Dedifferentiated amniotic fluid mesenchymal stem cell (primary cell): ENCODE results near the gene EIPR1.
A peak's percentile ranks its signal among the peaks of the same experiment; 100 is the strongest.

ENCODE experiments used
- DNase-seq: peaks from one replicate; pipeline ENCODE4 v3.0.0-alpha.2; 2016; ENCODE audit errors: extremely low spot score

The EIPR1 gene

DNA sequence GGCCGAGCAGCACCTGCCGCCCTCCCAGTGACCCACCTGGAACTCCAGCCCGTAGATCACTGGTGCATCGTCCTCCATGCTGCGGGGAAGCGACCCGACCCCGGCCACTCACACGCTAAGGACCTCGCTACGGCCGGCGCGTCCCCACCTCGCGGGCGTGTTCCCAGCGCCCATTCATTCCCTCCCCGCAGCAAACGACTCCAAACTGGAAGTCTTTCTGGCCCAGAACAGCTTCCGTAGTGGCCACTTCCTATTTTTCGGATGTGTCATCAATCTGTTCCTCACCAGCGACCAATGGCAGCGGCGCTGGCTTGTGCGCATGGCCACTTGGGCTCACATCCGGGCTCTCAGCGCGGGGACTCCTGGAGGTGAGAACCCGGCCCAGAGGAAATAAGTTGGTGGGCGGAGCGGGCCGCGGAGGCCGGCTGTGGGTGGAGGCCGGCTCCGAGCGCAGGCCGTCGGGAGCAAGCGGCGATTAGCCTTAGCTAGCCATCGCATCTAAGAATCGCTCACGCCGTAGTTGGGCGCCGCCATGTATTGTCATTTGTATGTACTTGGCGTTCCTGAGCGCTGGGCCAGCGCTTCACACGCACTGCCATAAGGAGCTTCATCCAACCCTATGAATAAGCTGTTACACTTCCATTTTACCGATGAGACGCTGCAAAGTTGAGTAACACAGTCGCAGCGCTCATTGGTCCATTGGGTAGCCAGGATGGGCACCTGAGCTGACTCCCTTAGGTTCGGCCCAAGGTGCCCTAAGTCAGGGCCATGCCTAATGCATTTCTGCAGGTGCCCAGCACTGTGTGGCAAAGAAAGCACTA lies at the start of gene EIPR1:
Gene EIPR1 (minus strand): TSS at position 207 of the 821 bp plus-strand sequence. CDS start 129 bp downstream, at position 78.
- DNase-seq, result peak; percentile 98

DNA sequence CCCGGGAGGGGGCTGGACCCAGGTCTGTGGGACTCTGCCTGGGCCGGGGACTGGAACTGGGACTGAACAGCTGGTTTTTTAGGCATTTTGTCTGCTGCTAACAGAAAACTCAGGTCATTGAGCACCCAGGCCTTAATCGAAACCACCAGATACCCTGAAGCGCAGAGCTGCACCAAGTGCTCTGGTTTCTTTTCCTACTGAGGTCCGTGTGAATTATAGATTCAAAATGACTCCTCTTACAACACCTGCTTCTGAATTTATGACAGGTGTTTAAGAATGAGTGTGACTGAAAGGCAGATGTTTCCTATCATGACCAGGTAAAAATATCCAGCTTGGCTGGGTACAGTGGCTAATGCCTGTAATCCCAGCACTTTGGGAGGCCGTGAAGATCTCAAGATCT lies 49.7 kb upstream of the EIPR1 start:
- no peak for DNase-seq

DNA sequence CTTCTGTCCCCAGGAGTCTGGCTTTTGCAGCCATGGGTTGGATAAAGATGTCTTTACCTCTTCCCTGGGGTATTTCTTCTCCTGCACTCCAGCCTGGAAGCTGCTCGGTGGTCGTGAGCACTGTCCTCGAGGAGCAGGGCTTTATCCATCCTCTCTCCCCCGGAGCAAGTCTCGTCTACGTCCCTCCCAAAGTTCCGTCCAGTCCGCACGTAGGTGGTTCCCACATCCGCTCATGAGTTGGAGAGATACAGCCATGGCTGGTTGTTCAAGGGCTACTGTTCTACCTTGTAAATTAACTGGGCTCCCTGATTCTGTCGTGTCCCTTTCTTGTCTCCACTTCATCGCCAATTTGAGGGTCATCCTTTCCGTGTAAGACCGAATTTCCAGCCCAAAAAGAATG lies 49.0 kb upstream of the EIPR1 start:
- DNase-seq, result no peak

DNA sequence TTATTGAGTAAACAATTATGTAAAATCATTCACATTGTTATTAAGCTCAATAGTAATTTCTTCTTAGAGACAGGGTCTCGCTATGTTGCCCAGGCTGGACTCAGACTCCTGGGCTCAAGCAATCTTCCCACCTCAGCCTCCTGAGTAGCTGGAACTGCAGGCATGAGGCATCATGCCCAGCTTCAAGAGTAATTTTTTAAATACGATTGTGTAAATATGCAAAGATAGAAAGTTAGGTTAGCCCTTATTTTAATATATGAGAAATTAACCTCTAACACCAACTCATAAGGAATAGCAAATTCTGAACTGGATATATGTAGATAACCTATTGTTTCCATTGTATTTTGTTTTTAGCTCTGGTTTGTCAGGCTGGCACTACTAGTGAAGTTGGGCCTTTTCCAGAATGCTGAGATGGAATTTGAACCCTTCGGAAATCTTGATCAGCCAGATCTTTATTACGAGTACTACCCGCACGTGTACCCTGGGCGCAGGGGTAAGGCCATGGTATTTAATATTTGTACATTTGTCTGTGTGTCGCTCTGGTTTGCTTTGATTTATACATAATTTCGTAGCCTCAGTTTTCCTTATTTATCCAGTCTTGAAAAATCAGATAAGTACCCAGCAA lies 46.7 kb upstream of the EIPR1 start:
- no peak for DNase-seq

DNA sequence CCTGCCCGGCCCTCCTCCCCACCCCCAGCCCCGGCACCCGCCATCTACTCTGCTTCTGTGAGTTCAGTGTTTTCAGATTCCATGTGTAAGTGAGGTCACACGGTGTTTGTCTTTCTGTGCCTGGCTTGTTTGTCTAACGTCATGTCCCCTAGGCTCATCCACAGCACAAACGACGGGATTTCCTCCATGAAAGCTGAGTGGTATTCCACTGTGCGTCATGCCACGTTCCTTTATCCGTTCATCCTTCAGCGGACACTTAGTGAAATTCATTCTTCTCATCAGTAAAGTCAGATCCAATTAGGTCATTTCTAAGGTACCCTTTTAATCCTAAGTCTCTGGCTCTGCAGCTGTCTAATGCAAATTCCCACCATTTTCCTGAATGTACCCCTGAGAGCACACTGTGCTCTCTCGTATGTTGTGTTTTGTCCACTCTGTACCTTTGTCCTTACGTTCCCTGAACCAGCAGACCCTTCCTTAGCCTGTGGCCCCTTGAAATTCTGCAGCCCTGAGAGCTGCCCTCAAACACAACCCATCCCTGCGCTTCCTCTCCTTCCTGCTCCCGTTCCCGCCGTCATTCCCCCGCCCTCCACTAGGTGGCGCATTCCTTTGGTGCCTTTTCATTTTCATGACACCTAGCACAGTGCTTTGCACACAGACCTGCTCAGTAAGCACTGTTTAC lies 46.0 kb upstream of the EIPR1 start:
- peak; percentile 27 for DNase-seq

DNA sequence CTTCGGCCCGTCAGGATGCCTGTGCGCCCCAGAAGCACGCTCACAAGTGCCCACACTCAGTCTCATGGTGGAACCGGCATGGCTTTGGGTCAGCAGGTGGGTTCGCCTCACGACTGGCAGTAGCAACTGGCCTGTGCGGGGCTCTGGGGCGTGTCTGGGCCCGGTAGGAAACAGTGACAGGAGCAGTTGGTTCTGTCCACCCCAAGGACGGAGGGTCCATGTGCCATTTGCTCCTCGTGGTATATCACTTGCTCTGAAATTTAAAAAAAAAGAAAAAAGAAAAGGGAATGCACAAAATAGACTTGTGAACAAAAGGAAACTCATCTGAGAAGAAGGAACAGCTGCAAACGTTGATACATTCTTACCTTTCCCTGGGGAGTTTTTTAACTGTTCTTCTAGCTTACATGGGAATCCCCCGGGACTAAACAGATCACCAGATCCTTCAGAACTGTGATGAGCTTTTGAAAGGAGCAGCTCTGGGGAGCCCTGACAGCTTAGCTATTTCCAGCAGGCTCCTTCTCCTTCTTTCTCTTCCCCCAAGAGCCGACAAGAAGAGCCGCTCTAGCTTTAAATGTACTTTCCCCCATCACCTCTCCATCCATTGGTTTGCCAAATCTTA lies 44.7 kb upstream of the EIPR1 start:
- DNase-seq, result no peak

DNA sequence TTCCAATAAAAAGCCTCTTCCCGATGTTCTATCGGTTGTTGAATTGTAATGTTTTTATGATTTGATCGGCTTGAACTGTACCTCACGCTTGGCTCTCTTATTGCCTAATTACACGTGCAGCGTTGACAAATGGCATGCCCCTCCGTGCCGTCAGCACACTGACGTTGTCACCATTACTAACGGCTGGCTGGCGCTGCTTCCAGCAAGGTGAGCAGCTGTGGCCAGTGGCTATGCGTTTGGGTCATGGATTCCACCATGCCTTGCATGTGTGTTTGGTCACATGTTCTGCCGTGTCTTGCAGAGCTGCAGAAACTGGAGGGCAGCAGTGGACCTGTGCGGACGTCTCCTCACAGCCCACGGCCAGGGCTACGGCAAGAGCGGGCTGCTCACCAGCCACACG lies 44.0 kb upstream of the EIPR1 start:
- no peak for DNase-seq

DNA sequence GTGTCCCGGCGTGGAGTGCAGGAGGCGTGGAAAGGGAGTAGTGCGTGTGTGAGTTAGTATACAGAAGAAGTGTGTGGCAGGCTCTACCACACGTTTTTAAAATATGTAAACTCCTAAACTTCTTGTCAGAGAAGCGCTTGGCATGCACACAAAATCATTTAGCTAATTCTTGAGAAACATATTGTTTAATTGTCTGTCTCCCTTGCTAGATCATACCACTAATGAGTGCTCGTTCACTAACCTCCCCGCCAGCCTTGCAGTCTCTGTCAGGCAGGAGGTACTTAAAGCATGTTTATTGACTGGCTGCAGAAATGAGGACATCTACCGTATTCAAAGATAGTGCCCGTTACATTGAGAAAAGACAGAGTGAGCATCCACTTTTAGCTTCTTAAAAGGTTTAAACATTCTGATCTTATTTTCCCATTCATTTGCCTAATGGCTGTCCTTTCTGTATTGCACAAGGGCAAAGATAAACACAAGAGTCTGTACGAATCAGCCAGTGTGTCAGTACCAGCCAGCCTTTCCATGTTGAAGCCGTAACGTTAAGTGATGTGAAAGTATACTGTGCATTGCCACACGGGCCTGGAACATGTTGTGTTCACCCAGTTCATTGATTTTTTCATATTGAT lies 43.3 kb upstream of the EIPR1 start:
- no peak for DNase-seq

DNA sequence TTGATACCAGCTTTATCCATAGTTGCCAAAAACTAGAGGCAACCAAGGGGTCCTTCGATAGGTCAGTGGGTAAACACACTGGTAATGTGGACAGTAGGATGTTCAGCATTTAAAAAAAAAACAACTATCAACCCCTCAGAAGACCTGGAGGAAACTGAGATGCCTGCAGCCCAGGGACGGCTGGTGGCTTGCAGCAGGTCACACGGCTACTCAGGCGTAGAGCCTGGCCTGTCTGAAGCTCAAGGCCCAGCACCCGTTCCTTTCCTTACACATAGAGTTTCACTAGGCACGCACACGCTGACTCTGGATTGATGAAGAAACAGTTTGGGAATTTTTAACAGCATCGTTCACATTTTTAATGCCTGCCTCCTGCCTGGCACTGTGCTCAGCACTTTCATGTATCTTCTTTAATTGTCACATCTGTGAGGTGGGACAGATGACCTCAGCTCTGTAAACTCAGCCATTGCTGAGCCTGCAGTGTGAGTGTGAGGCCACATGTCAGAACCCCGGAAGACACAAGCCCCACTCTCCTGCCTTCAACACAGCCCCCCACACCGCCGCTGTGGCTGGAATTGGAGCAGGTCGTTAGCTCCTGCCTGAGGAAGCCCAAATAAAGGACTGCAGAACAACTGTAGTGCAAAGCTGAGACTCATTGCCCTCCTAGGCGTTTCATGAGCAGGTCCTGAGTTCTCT lies 42.6 kb upstream of the EIPR1 start:
- DNase-seq, result no peak

DNA sequence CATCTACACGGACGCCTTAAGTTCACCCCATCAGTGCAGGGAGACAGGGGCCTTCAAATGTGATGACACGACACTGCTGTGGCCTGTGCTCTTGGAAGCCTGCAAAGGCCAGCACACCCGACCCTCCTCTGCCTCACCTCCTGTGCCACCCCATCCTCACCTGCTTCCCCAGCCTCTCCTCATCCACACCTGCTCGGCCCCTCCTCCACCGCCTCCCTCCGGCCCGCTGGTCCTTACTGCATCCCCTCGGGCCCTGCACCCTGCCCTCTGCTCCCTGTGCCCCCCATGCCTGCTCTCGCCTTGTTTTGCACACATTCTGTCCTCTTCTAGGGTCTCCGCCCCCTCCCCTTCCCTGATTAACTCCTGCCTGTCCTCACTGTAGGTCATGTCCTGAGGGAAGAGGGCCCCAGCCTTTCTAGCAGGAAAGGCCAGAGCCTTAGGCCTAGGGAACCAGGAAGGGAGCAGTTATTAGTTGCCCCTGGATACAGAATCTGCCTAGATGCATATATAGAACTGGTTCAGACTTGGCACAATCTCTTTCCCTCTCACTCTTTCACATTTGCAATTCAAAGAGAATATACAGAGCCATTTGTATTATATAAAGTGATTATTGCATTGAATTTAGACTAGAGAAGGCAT lies 41.3 kb upstream of the EIPR1 start:
- no peak for DNase-seq

DNA sequence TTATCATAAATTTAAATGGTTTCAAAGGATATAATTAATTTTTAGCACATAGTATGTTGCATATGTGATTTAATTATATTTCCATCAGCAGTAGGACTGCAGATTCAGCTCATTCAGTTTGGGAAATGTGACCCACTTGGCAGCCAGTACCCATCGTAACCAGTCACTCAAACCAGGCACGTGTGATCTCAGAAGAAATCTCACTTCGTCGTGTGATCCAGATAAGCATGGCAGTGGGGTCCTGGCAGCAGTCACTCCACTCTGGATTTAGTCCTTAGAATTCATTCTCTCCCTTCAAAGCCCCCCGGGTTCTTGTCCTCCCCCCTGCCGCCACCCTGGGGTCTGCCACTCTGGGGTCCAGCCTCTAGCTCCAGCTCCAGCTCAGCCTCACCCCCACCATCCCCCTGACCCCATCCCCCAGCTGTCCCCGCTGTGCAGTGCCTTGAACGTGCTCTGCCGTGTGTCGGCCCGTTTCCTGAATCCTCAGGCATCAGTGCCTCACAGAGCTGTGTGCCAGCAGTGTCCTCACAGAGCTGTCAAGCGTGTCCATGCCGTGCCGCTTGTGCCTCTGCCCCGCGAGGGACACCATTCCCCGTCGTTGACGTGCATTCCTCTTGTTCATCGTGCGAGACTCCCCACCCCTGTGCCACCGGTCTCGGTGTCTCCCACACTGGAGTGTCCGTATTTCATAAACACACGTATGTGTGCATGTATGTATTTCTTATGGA lies 36.7 kb upstream of the EIPR1 start:
- DNase-seq, result no peak

DNA sequence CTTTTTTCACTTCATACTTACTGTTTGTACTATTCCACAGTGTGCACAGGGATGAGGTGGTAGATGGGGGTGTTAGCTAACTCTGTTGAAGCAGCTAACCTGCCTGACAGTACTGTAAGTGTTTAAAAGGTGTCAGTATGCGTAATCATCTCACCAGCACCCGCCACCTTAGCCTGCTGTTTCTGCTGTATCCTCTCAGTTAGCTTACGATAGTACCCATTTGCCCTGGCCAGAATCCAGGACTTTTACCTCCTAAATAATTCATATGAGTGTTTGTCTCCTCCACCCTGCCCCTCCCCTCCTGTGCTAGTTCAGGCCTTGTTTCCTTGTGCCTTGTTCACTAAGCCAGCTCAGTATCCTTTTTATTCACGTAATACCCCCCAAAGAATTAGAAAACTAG lies 36.1 kb upstream of the EIPR1 start:
- DNase-seq, result no peak

DNA sequence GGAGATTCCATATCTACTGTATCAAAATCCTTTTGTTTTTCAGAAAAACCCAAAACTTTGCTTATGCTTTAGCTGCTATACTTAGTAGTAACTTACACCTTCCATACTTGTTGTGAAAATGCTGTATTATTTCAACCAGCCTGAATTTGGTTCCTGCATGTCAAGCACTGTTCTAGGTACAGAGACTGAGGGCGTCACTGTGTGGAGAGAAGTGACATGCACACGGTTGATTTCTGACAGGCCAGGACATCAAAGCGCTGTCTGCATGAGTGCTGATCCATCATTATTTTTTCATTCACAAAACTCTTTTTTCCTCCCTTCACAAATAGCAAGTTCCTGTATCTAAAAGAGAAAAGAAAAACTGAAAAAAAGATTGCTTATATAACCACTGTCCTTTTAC lies 33.5 kb upstream of the EIPR1 start:
- DNase-seq, result no peak

DNA sequence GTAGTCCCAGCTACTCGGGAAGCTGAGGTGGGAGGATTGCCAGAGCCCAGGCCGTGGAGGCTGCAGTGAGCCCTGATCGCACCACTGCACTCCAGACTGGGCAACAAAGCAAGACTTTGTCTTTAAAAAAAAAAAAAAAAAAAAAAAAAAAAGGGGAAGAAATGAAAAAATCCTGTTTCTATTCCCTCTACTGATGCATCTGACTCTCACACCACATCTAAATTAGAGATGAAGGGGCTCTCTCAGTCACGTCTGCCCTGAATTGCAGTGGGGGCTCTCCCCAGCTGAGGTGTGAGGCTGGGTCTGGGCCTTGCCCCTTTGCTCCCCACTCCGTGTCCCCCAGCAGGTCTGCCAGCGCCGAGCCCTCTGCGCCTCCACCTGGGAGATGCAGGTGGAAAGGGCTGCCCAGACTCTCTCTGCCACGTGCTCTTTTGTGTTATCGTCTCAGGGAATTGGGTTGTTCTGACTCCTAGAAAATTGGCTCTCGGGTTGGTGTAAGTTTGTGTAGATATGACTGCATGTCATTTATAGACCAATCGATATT lies 32.1 kb upstream of the EIPR1 start:
- DNase-seq, result no peak

DNA sequence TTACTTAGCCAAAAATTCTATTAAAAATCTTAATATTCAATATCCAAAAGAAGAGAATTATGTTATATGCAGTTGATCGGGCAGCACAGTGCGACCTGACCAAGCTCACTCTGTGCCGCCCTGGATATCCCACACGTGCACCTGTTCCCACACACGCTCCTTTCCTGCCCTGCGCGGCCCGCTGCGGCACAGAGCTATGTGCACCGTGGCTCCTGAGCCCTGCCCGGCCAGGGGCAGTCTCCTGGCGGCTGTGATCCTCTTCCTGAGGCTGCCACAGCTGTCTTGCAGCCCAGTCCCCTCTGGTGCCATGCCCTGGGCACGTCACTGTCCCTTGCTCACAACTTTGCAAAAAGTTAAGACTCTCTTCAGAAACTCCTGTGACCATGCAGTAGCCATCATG lies 31.2 kb upstream of the EIPR1 start:
- DNase-seq, result no peak

DNA sequence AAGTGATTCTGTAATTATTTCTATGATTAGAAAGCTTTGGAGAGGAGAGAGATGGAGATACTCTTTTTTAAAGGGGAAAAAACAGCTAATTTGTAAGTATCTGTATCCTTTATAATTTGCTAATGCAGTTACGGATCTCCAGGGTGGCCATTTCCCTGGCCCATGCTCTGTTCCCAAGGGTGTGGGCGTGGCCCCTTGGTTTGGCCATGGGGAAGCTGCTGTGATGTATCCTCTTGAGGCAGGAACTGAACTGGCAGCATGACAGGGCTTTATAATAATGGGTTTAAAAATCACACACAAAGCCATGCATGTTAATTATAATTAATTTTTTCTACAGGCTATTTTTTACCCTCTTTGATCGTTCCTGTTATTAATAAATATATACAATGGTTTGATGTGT lies 28.9 kb upstream of the EIPR1 start:
- no peak for DNase-seq

DNA sequence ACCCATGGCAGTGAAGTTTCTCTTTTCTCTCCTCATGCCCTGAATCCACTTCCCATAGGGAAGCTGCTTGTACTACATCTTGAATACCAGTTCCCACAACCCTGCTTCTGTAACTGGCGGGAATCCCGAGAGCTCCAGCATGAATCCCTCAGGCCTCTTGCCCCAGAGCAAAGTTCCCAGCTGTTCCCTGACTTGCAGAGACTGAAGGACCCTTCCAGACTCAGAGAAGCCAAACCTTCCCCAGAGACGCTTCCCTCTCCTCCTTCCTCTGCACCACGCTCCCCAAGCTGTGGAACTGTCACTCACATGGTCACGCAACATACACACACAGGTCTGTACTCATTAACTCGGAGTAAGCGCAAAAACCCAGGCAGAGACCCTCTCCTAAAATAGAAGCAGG lies 28.3 kb upstream of the EIPR1 start:
- no peak for DNase-seq

DNA sequence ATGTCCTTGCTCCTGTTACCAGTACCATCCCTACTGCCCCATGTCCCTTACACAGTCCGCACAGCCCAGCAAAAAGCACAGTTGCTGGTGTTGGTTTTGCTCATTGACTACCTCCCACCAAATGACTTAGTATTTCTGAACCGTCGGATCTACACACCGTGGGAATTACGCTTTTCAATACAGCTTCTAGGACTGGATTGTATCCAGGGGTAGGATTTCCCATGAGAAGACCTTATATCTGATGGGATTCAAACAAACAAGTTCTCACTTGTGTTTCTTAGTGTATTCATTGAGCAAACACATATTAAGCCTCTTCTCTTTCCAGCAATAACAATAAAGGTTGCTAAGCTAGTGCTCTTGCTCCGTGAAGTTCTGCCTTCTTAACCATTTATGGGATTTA lies 27.7 kb upstream of the EIPR1 start:
- DNase-seq, result no peak

DNA sequence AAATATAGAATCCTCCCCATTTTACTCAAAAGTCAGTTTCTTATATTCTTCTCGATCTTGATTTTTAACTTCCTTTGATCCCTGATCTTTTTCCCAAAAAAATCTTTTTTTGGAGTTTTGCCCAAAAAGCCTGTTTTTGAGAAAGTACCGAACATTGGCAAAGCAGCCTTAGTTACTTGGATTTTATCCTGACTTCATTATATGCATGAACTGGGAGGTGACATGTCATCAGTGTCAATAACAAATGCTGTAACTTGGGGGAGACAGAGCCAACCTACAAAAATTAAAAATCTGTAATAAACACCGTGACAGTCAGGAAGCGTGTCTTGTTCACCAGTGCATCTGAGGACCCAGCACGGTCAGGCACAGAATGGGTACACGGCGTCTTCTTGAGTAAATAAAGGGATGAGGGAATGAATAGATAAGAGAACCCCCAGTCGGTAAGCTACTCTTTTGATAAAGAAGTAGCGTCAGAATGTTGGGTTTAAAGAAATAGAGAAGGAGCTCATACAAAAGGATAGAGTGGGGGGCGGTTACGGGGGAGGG lies 26.8 kb upstream of the EIPR1 start:
- no peak for DNase-seq
